ENCODE measurements around the gene CCDC66. TPM values are rescaled to one million over a fixed set of nuclear protein-coding genes. Genes with fewer than 3 reads are reported as not detected.

Gene CCDC66
- 18.3 TPM for total RNA-seq
- long read RNA-seq, partial matches to known transcripts = 3 of 29 reads
- long read RNA-seq, other reads (novel, unspliced or antisense) = 24 of 29 reads

DNA sequence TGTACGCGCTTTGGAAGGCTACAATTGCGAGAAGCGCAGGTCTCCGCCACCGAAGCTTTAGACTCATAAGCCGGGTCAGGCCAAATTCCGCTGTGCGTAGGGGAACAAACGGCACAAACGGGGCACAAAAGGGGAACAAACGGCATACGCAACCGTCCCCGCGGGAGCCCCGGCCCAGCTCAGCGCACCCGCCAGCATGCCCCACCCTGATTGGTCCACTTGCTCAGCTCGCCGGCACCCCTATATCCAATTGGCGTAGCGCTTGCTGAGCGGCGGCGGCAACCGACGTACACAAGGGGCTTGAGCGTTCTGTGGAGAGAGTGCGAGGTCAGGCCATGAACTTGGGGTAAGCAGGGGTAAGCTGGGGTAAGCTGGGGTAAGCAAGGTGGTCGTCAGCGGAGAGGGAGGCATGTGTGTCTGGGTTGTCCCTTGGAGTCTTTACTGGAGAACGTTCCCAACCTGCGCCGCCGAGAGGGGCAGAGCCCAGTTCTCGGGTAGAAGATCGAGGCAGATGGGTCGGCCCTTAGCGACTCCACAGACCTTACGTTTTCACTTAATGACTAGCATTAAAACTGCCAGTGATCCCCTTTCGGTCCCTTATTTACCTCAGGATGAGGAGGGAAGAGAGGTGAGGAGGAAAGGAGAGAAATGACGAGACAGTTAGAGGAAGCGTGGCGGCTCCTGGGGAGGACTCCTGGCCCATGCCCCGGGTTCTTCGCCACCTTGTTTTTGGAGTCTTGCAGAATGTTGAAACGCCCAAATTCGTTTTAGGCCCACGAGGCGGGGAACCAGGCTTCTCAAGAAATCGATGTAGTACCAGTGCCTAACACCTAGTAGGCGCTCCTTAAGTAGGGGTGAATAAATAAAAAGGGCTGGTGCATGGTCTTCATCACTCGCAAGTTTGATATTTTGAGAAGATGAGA lies at the start of gene CCDC66:
CCDC66 (plus strand) TSS at position 268 of the 923 bp plus-strand sequence; CDS start at position 336, 68 bp downstream.
- TF ChIP-seq, protein P1, sequence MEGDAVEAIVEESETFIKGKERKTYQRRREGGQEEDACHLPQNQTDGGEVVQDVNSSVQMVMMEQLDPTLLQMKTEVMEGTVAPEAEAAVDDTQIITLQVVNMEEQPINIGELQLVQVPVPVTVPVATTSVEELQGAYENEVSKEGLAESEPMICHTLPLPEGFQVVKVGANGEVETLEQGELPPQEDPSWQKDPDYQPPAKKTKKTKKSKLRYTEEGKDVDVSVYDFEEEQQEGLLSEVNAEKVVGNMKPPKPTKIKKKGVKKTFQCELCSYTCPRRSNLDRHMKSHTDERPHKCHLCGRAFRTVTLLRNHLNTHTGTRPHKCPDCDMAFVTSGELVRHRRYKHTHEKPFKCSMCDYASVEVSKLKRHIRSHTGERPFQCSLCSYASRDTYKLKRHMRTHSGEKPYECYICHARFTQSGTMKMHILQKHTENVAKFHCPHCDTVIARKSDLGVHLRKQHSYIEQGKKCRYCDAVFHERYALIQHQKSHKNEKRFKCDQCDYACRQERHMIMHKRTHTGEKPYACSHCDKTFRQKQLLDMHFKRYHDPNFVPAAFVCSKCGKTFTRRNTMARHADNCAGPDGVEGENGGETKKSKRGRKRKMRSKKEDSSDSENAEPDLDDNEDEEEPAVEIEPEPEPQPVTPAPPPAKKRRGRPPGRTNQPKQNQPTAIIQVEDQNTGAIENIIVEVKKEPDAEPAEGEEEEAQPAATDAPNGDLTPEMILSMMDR (IDR thresholded peaks at IDR 0.05; ENCODE audit: borderline replicate concordance) = peak; percentile 75
- intact Hi-C loops (cut with micrococcal nuclease) = no loop called here
- DNase-seq = peak; percentile 95
- Histone ChIP-seq H3K4me1 (peaks cover 24% of the 10 kb centered on the region), H3K27ac (replicated peaks) (peak within 1 kb of the TSS; percentile 86), H3K9me3 (replicated peaks) (no peaks in the 10 kb centered on the region), H3K27me3 (ENCODE audit: low read depth) (no peaks in the 10 kb centered on the region), H3K36me3 (peaks cover 20% of the 10 kb centered on the region), H3K4me3 (peak within 1 kb of the TSS; percentile 83)

DNA sequence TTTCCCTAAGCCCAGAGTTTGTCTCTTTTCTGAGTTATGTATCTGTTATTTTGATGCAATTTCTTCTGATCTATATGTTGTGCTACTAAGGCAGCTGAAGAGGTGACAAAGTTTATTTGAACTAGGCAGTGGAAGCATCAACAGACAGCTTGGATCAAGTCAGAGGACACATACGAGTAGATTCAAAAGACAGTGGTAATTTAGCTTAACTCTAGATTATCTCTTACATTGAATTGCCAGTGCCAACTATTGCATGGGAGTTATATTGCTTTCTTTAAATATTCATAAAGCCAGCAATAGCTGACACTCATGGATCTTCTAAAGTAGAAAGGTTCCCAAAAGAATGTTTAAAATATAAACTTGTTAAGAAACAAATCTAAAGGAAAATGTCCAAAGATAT lies 37.3 kb upstream of the CCDC66 start:
- intact Hi-C loops (cut with micrococcal nuclease) = no loop called here
- Histone ChIP-seq H3K4me1 (no peaks in the 10 kb centered on the region), H3K9me3 (replicated peaks) (no peaks in the 10 kb centered on the region), H3K27ac (replicated peaks) (no peak overlapping the region), H3K4me3 (no peak overlapping the region), H3K27me3 (ENCODE audit: low read depth) (peaks cover 12% of the 10 kb centered on the region), H3K36me3 (no peaks in the 10 kb centered on the region)
- no peak for DNase-seq
- TF ChIP-seq, protein P1 (IDR thresholded peaks at IDR 0.05; ENCODE audit: borderline replicate concordance) = no peak

DNA sequence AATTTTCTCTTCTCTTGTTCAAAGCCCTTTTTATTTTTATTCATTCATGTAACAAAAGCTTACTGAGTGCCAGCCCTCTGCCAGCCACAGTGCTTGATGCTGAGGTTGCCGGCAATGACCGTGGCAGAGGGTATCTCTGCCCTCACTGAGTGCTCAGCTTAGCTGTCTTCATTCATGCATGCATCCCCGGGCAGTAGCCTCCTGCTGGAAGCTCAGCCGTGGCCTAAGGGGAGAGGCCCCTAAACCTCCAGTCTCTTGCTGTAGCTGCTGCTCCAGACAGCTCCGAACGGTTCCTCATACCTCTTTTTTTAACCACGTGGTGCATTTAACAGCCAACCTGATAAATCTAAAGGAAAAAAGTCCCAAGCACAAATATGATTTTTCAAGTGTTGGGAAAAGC lies 34.6 kb upstream of the CCDC66 start:
- TF ChIP-seq, protein P1 (IDR thresholded peaks at IDR 0.05; ENCODE audit: borderline replicate concordance) = no peak
- Histone ChIP-seq H3K27ac (replicated peaks) (no peak overlapping the region), H3K9me3 (replicated peaks) (no peaks in the 10 kb centered on the region), H3K4me1 (no peaks in the 10 kb centered on the region), H3K27me3 (ENCODE audit: low read depth) (peaks cover 20% of the 10 kb centered on the region), H3K4me3 (no peak overlapping the region), H3K36me3 (no peaks in the 10 kb centered on the region)
- DNase-seq = no peak
- intact Hi-C loops (cut with micrococcal nuclease) = no loop called here

DNA sequence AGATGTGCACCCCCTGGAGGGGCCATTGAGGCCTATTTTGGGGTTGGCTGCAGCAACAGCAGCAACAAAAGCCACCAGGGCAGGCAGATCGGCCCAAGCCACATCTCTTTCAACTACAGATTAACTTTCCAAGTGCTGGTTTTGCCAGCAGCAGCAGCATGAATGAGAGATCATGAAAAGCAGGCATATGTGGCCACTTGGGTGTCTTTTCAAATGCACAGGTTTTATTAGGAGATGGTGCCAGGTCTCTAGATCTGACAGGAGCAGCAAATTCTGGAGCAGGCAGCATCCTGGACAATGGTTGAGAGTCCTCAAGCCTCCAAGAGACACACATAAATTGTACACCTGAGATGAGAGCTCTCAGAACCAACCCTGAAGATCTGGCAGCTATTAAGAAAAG lies 31.7 kb upstream of the CCDC66 start:
- H3K9me3 ChIP-seq (replicated peaks) = no peaks in the 10 kb centered on the region
- no peak for DNase-seq
- H3K36me3 ChIP-seq = no peaks in the 10 kb centered on the region
- intact Hi-C loops (cut with micrococcal nuclease) = no loop called here
- no peaks in the 10 kb centered on the region for H3K4me1 ChIP-seq
- TF ChIP-seq, protein P1 (IDR thresholded peaks at IDR 0.05; ENCODE audit: borderline replicate concordance) = no peak
- H3K27me3 ChIP-seq (ENCODE audit: low read depth) = peaks cover 19% of the 10 kb centered on the region
- H3K4me3 ChIP-seq = no peak overlapping the region
- H3K27ac ChIP-seq (replicated peaks) = no peak overlapping the region

DNA sequence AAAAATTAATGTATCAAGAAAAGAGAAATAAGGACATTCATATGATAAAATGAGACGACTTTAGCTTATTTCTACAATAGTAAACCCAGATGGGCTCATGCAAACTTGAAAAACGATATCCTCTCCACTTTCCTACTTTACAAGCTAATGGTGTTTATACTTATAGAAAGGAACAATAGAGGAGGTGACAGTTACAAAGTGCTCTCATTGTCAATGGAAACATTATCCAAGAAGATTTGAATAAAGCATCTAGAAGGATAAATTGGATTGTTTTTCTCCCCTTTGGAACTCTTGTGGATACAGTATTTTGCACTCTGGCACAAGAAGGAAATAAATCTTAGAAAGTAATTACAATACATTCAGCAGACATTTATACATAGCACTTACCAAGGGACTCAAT lies 20.2 kb upstream of the CCDC66 start:
- H3K27ac ChIP-seq (replicated peaks) = no peak overlapping the region
- H3K27me3 ChIP-seq (ENCODE audit: low read depth) = peaks cover 13% of the 10 kb centered on the region
- intact Hi-C loops (cut with micrococcal nuclease) = no loop called here
- H3K4me1 ChIP-seq = no peaks in the 10 kb centered on the region
- peaks cover 15% of the 10 kb centered on the region for H3K9me3 ChIP-seq (replicated peaks)
- TF ChIP-seq, protein P1 (IDR thresholded peaks at IDR 0.05; ENCODE audit: borderline replicate concordance) = no peak
- no peak for DNase-seq
- H3K4me3 ChIP-seq = no peak overlapping the region
- H3K36me3 ChIP-seq = no peaks in the 10 kb centered on the region
